HepG2 (cell line): ENCODE results near the gene SUOX. TPM values are rescaled to one million over a fixed set of nuclear protein-coding genes. Genes with fewer than 3 reads are reported as not detected.
A peak's percentile ranks its signal among the peaks of the same experiment; 100 is the strongest.

Experiments
- ATF6 ChIP-seq: sonication (generic); formaldehyde crosslinking; conservative IDR thresholded peaks from 2 replicates; pipeline ENCODE4 v1.4.0; 2020; ENCODE audit warnings: missing genetic modification reagents
- CBX5 ChIP-seq: sonication (generic); formaldehyde crosslinking; IDR thresholded peaks from 2 replicates; pipeline ENCODE4 v1.4.0; 2020; ENCODE audit warnings: missing genetic modification reagents, borderline replicate concordance
- CC2D1A ChIP-seq: sonication (generic); formaldehyde crosslinking; IDR thresholded peaks from 2 replicates; pipeline ENCODE4 v1.8.1; 2023; ENCODE audit warnings: mild to moderate bottlenecking, missing genetic modification reagents
- CCDC6 ChIP-seq: sonication (generic); formaldehyde crosslinking; IDR thresholded peaks from 2 replicates; pipeline ENCODE4 v1.8.1; 2022; ENCODE audit warnings: mild to moderate bottlenecking, missing genetic modification reagents, moderate library complexity
- CREBL2 ChIP-seq: sonication (generic); formaldehyde crosslinking; IDR thresholded peaks from 2 replicates; pipeline ENCODE4 v1.8.1; 2023; ENCODE audit warnings: missing genetic modification reagents, mild to moderate bottlenecking, borderline replicate concordance
- E2F5 ChIP-seq: sonication (generic); formaldehyde crosslinking; conservative IDR thresholded peaks from 2 replicates; pipeline ENCODE4 v1.4.0; 2020; ENCODE audit warnings: missing genetic modification reagents
- EED ChIP-seq: sonication (generic); formaldehyde crosslinking; IDR thresholded peaks from 2 replicates; pipeline ENCODE4 v1.5.0; 2020; ENCODE audit warnings: mild to moderate bottlenecking, missing genetic modification reagents
- FOXK2 ChIP-seq: fragments of 450-650 bp; IDR thresholded peaks from 2 replicates; pipeline ENCODE4 v1.6.1; 2016
- NFYB ChIP-seq: sonication (generic); formaldehyde crosslinking; IDR thresholded peaks from 2 replicates; pipeline ENCODE4 v1.4.0; 2020; ENCODE audit warnings: missing genetic modification reagents
- RERE ChIP-seq: IDR thresholded peaks from 2 replicates; pipeline ENCODE4 v1.6.1; 2016; ENCODE audit warnings: low read depth, missing genetic modification reagents, missing compliant biosample characterization
- SMC3 ChIP-seq: IDR thresholded peaks from 2 replicates; pipeline ENCODE4 v1.6.1; 2011; ENCODE audit warnings: low read length, improper control_type of control experiment
- TFAP4 ChIP-seq: sonication (generic); IDR thresholded peaks from 2 replicates; pipeline ENCODE4 v1.6.1; 2016; ENCODE audit warnings: low read depth, borderline replicate concordance
- ZBTB42 ChIP-seq: sonication (generic); formaldehyde crosslinking; IDR thresholded peaks from 2 replicates; pipeline ENCODE4 v1.5.0; 2020; ENCODE audit warnings: mild to moderate bottlenecking, missing genetic modification reagents
- ZFP91 ChIP-seq: sonication (generic); formaldehyde crosslinking; IDR thresholded peaks from 2 replicates; pipeline ENCODE4 v1.9.0; 2022; ENCODE audit warnings: missing genetic modification reagents, mild to moderate bottlenecking, borderline replicate concordance
- ZNF230 ChIP-seq: sonication (generic); formaldehyde crosslinking; IDR thresholded peaks from 2 replicates; pipeline ENCODE4 v1.4.0; 2020; ENCODE audit warnings: mild to moderate bottlenecking, missing genetic modification reagents
- ZNF484 ChIP-seq: sonication (generic); formaldehyde crosslinking; IDR thresholded peaks from 2 replicates; pipeline ENCODE4 v1.5.1; 2020; ENCODE audit warnings: mild to moderate bottlenecking, low read depth, missing genetic modification reagents, borderline replicate concordance
- ZNF557 ChIP-seq: sonication (generic); formaldehyde crosslinking; IDR thresholded peaks from 2 replicates; pipeline ENCODE4 v1.4.0; 2020; ENCODE audit warnings: missing genetic modification reagents
- polyA plus RNA-seq, 8 experiments: library from polyadenylated mRNA; depleted of rRNA in 3 of 8; stranded (reverse) in 7 of 8; unstranded in 1 of 8; fragments of >200 nt; fragmentation: Illumina TruSeq in 4 of 8; extraction: Trizol in 4 of 8; gene quantifications; 2 replicates each; pipeline versions ENCODE4 v1.2.1 to v1.2.3, GENCODE V29; 2011 to 2016; ENCODE audit warnings: low read depth in 4 of 8, missing spikeins in 1 of 8, mixed read lengths in 1 of 8; ENCODE audit not compliant: insufficient read depth in 1 of 8
- total RNA-seq, 5 experiments: library from RNA; depleted of rRNA; stranded (reverse); fragments of >200 nt; fragmentation: Illumina TruSeq; extraction: Trizol; gene quantifications; 2 replicates each; pipeline ENCODE4 v1.2.3, GENCODE V29; 2016; ENCODE audit warnings: low read depth in 1 of 5

SUOX gene
- total and polyA plus RNA-seq, 2 of the 13 experiments (the other 11 are each of a cell fraction or from before 2014, with no cell fraction given) = 23.9 to 25.9 TPM

GRCh38 chr12:55973599-55974307, 23.3 kb upstream of the SUOX start, which contains the start of gene RAB5B (continued):
- no peak for TF ChIP-seq CREBL2
- no peak for TF ChIP-seq EED (CRISPR knock-in tag)
- peak; percentile 83; the same call in 1 of the 2 replicates for TF ChIP-seq CBX5 (CRISPR knock-in tag)
- peak; percentile 91 for TF ChIP-seq ZFP91
- no peak for TF ChIP-seq CC2D1A (CRISPR knock-in tag)
- TF ChIP-seq FOXK2 = peak; percentile 86
- no peak; the same call in 1 of the 2 replicates for TF ChIP-seq ATF6 (CRISPR knock-in tag)
- TF ChIP-seq NFYB = peak; percentile 99
- no peak for TF ChIP-seq RERE (CRISPR knock-in tag)
- no peak for TF ChIP-seq SMC3
- no peak for TF ChIP-seq CCDC6
- TF ChIP-seq ZNF230 = peak; percentile 50; the same call in 1 of the 2 replicates
- peak; percentile 31; the same call in 1 of the 2 replicates for TF ChIP-seq ZNF484 (CRISPR knock-in tag)
- TF ChIP-seq TFAP4 = peak; percentile 86; the same call in 1 of the 2 replicates
- TF ChIP-seq ZNF557 (CRISPR knock-in tag) = peak; percentile 54; the same call in 1 of the 2 replicates
- TF ChIP-seq E2F5 = no peak
- no peak for TF ChIP-seq ZBTB42 (CRISPR knock-in tag)
